NT2/D1 (cell line): ENCODE measurements around the gene TMEM154.

Experiments used
- YY1 ChIP-seq: IDR thresholded peaks from 2 replicates; pipeline ENCODE4 v1.6.1; 2011; ENCODE audit not compliant: insufficient read length, insufficient read depth
- ZNF274 ChIP-seq: IDR thresholded peaks from 2 replicates; pipeline ENCODE4 v1.6.1; 2011; ENCODE audit warnings: mild to moderate bottlenecking, low read depth, low read length

GRCh38 chr4:152588869-152589268, 90.9 kb downstream of the TMEM154 start:
- TF ChIP-seq ZNF274 (no peak), YY1 (no peak)
